CD14-positive monocyte (primary cell): ENCODE data around the gene TRABD2A. TPM values are rescaled to one million over a fixed set of nuclear protein-coding genes. Genes with fewer than 3 reads are reported as not detected.

Experiments used
- DNase-seq, 3 donors: peaks; one replicate each; pipeline ENCODE4 v3.0.0-alpha.2; 2011 to 2022
- H2AFZ ChIP-seq: 2 replicates; pipeline ENCODE4 v1.6.0; 2012; ENCODE audit warnings: mild to moderate bottlenecking, low read depth, low read length, inconsistent platforms; ENCODE audit not compliant: insufficient read depth, poor library complexity, severe bottlenecking
- H3K27ac ChIP-seq, 2 donors: 1 replicate in 1 of 2; 2 replicates in 1 of 2; pipeline ENCODE4 v1.5.1; 2012 to 2013; ENCODE audit warnings: low read length in 2 of 2, control low read depth in 1 of 2, inconsistent platforms in 1 of 2, low read depth in 1 of 2, mild to moderate bottlenecking in 1 of 2
- H3K27me3 ChIP-seq, 2 donors: one replicate each; pipeline versions ENCODE4 v1.6.0 to v1.6.1; 2011 to 2013; ENCODE audit warnings: low read length in 2 of 2; ENCODE audit not compliant: control insufficient read depth in 2 of 2, insufficient read depth in 2 of 2
- H3K36me3 ChIP-seq, 2 donors: replicated peaks in 1 of 2; 1 replicate in 1 of 2; 2 replicates in 1 of 2; pipeline versions ENCODE4 v1.5.1 to v1.6.1; 2012 to 2013; ENCODE audit warnings: low read length in 2 of 2, control low read depth in 1 of 2, inconsistent platforms in 1 of 2, mild to moderate bottlenecking in 1 of 2; ENCODE audit not compliant: insufficient read depth in 2 of 2, control insufficient read depth in 1 of 2
- H3K4me1 ChIP-seq, 2 donors: 1 replicate in 1 of 2; 2 replicates in 1 of 2; pipeline versions ENCODE4 v1.5.1 to v1.6.1; 2012 to 2013; ENCODE audit warnings: low read length in 2 of 2, control low read depth in 1 of 2, inconsistent platforms in 1 of 2, mild to moderate bottlenecking in 1 of 2, moderate library complexity in 1 of 2; ENCODE audit not compliant: insufficient read depth in 2 of 2, control insufficient read depth in 1 of 2
- H3K4me2 ChIP-seq: replicated peaks from 2 replicates; pipeline ENCODE3; 2012; ENCODE audit warnings: low read length, moderate library complexity, mild to moderate bottlenecking; ENCODE audit not compliant: poor library complexity, severe bottlenecking; ENCODE audit errors: extremely low read depth
- H3K4me3 ChIP-seq, 3 experiments: fragments of 200-600 bp in 1 of 3; sonication (generic) in 1 of 3; replicated peaks in 1 of 3; 1 replicate in 2 of 3; 2 replicates in 1 of 3; pipeline ENCODE4 v1.5.1; 2011 to 2013; ENCODE audit warnings: low read length in 3 of 3, mild to moderate bottlenecking in 3 of 3, control low read depth in 2 of 3, low read depth in 2 of 3, inconsistent platforms in 1 of 3, moderate library complexity in 1 of 3
- H3K79me2 ChIP-seq: 2 replicates; pipeline ENCODE4 v1.6.0; 2012; ENCODE audit warnings: mild to moderate bottlenecking, control low read depth, inconsistent platforms, low read length, moderate library complexity; ENCODE audit not compliant: insufficient read depth
- H3K9ac ChIP-seq: 2 replicates; pipeline ENCODE4 v1.6.0; 2017; ENCODE audit warnings: low read length, mild to moderate bottlenecking; ENCODE audit not compliant: insufficient read depth, poor library complexity, severe bottlenecking
- H3K9me3 ChIP-seq, 2 donors: replicated peaks in 1 of 2; 1 replicate in 1 of 2; 2 replicates in 1 of 2; pipeline versions ENCODE4 v1.5.1 to v1.6.1; 2012 to 2013; ENCODE audit warnings: low read length in 2 of 2, control low read depth in 1 of 2; ENCODE audit not compliant: control insufficient read depth in 1 of 2, insufficient read depth in 1 of 2
- H4K20me1 ChIP-seq: 2 replicates; pipeline ENCODE4 v1.6.0; 2012; ENCODE audit warnings: mild to moderate bottlenecking, low read length, control low read depth, moderate library complexity; ENCODE audit not compliant: insufficient read depth
- H3K27ac Mint-ChIP-seq, 7 donors: one replicate each; pipeline ENCODE4 v1.8.0; 2020; ENCODE audit warnings: mild to moderate bottlenecking in 7 of 7, mixed read lengths in 7 of 7, moderate library complexity in 6 of 7, inconsistent platforms in 2 of 7
- H3K27me3 Mint-ChIP-seq, 3 donors: one replicate each; pipeline ENCODE4 v1.8.0; 2021 to 2022; ENCODE audit warnings: low read depth in 3 of 3, mild to moderate bottlenecking in 3 of 3, mixed read lengths in 3 of 3, moderate library complexity in 3 of 3, inconsistent platforms in 1 of 3
- H3K36me3 Mint-ChIP-seq, 2 donors: one replicate each; pipeline ENCODE4 v1.8.0; 2020; ENCODE audit warnings: mixed read lengths in 2 of 2, inconsistent platforms in 1 of 2, mild to moderate bottlenecking in 1 of 2
- H3K4me1 Mint-ChIP-seq: one replicate; pipeline ENCODE4 v1.8.0; 2020; ENCODE audit warnings: mild to moderate bottlenecking, mixed read lengths
- H3K4me3 Mint-ChIP-seq, 2 donors: one replicate each; pipeline ENCODE4 v1.8.0; 2020; ENCODE audit warnings: mild to moderate bottlenecking in 2 of 2, mixed read lengths in 2 of 2, moderate library complexity in 1 of 2
- H3K9me3 Mint-ChIP-seq, 7 donors: one replicate each; pipeline ENCODE4 v1.8.0; 2020 to 2022; ENCODE audit warnings: mixed read lengths in 7 of 7, mild to moderate bottlenecking in 6 of 7, moderate library complexity in 6 of 7, inconsistent platforms in 2 of 7
- WGBS: methylation state at CpG from one replicate; pipeline ENCODE4 v1.1.5; 2013; ENCODE audit warnings: missing lambda C conversion rate; ENCODE audit not compliant: insufficient coverage; 5-methylcytosine and 5-hydroxymethylcytosine counted together
- intact Hi-C, 2 donors: fragments of 100-400 bp; cut with micrococcal nuclease; formaldehyde crosslinking; loops; one replicate each; pipeline versions ENCODE4 v1.15.0 to v1.15.1; 2023
- polyA plus RNA-seq, 3 donors: library from polyadenylated mRNA; depleted of rRNA in 1 of 3; unstranded in 2 of 3; stranded (reverse) in 1 of 3; fragments of 300-500 nt in 2 of 3; fragments of >200 nt in 1 of 3; fragmentation: Illumina TruSeq in 2 of 3; gene quantifications; 1 replicate in 2 of 3; 2 replicates in 1 of 3; pipeline ENCODE4 v1.2.3, GENCODE V29; 2012 to 2021
- TF ChIP-seq, protein P1 (sequence below): fragments of 200-600 bp; IDR thresholded peaks from one replicate; pipeline ENCODE4 v1.8.0; 2022; ENCODE audit warnings: antibody characterized with exemption, mild to moderate bottlenecking

Gene TRABD2A
- polyA plus RNA-seq, 3 donors: 0.53 to 0.95 (median 0.79) TPM

DNA sequence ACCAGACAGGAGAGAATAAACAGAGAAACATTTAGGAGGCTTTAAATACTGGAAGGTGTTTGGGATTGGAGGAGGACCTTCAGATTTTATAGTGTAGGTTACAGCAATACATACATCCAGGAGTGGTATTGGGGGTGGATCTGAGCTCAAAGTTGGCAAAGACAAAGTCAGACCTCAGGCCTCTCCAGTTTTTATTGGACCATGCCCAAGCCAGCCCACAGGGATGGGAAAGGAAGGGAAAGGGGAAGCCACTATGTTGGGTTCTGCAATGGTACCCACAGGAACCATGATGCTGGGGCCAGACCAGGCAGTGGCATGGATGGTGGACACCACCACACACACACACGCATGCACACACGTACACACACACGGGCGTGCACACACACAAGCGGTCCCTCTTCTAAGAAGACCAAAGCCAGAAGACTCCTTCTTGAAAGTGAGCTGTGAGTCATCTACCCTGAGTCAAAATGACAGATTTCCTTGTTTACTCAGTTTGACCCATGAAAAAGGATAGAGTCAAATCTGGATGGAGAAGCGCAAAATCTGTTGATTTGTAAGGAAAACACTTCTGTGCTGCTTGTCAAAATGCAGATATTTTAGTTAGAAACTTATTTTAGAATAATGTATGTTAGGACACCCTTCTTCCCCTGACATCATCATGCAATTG, 87.9 kb downstream of the TRABD2A start:
- Histone ChIP-seq H3K4me3 (no peak overlapping the region), H3K27me3 (no peaks in the 10 kb centered on the region), H4K20me1 (no peaks in the 10 kb centered on the region), H3K9me3 (peaks cover 0 to 6% of the 10 kb centered on the region in 2 donors), H3K9ac (no peak overlapping the region), H3K79me2 (no peaks in the 10 kb centered on the region), H3K36me3 (no peaks in the 10 kb centered on the region), H3K4me2 (no peak overlapping the region), H3K4me1 (no peaks in the 10 kb centered on the region), H2AFZ (no peak overlapping the region), H3K27ac (no peak overlapping the region)
- no peak for DNase-seq
- Mint-ChIP-seq H3K4me1 (no peaks in the 10 kb centered on the region), H3K27ac (no peak overlapping the region), H3K27me3 (peaks cover 0 to 2% (median 2%) of the 10 kb centered on the region in 3 donors), H3K4me3 (no peak overlapping the region), H3K36me3 (no peaks in the 10 kb centered on the region), H3K9me3 (peaks cover 0 to 9% (median 2%) of the 10 kb centered on the region in 7 donors)
- intact Hi-C loops: no loop called here
- 100% methylated on average over 5 of the region's 6 CpGs for WGBS
- TF ChIP-seq, protein P1, sequence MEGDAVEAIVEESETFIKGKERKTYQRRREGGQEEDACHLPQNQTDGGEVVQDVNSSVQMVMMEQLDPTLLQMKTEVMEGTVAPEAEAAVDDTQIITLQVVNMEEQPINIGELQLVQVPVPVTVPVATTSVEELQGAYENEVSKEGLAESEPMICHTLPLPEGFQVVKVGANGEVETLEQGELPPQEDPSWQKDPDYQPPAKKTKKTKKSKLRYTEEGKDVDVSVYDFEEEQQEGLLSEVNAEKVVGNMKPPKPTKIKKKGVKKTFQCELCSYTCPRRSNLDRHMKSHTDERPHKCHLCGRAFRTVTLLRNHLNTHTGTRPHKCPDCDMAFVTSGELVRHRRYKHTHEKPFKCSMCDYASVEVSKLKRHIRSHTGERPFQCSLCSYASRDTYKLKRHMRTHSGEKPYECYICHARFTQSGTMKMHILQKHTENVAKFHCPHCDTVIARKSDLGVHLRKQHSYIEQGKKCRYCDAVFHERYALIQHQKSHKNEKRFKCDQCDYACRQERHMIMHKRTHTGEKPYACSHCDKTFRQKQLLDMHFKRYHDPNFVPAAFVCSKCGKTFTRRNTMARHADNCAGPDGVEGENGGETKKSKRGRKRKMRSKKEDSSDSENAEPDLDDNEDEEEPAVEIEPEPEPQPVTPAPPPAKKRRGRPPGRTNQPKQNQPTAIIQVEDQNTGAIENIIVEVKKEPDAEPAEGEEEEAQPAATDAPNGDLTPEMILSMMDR: no peak

DNA sequence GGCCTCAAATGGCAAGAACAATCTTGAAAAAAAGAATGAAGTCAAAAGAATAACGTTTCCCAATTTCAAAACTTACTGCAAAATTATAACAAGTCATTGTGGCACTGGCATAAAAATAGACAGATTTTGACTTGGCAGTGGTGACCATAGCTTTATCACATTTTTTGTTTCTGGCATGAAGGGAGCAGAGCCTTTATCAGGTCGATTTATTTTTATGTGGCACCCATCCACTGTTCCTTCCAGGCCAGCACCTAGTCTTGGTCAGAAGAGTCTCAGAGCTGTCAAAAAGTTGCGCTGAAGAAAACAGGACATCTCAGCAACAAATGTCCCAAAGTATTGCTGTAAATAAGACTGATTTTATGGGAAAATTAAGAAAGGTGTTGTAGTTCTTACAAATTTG, 92.4 kb downstream of the TRABD2A start:
- 100% methylated on average over 1 of the region's 3 CpGs for WGBS
- Histone ChIP-seq H3K36me3 (no peaks in the 10 kb centered on the region), H3K27ac (no peak overlapping the region), H4K20me1 (no peaks in the 10 kb centered on the region), H3K4me1 (no peaks in the 10 kb centered on the region), H3K9me3 (peaks cover 0 to 5% of the 10 kb centered on the region in 2 donors), H3K79me2 (no peaks in the 10 kb centered on the region), H2AFZ (no peak overlapping the region), H3K4me2 (no peak overlapping the region), H3K27me3 (no peaks in the 10 kb centered on the region), H3K9ac (no peak overlapping the region), H3K4me3 (no peak overlapping the region)
- Mint-ChIP-seq H3K4me3 (no peak overlapping the region), H3K9me3 (peaks cover 0 to 9% (median 1%) of the 10 kb centered on the region in 7 donors), H3K27me3 (peaks cover 0 to 3% (median under 1%) of the 10 kb centered on the region in 3 donors), H3K36me3 (no peaks in the 10 kb centered on the region), H3K4me1 (no peaks in the 10 kb centered on the region), H3K27ac (no peak overlapping the region)
- no peak for DNase-seq
- TF ChIP-seq, protein P1: no peak
- intact Hi-C loops: no loop called here
